Lung (tissue), 12 donors: ENCODE data around the gene DEGS1. TPM values are rescaled to one million over a fixed set of nuclear protein-coding genes. Genes with fewer than 3 reads are reported as not detected.

Source experiments
- ATAC-seq: fragments of 200-7000 bp; cut with Tn5 transposase; one replicate; pipeline ENCODE4 v1.9.1; 2020; ENCODE audit warnings: moderate number of reproducible peaks; ENCODE audit not compliant: insufficient read depth, low FRiP score
- DNase-seq, 3 donors: peaks; one replicate each; pipeline ENCODE4 v3.0.0-alpha.2; 2013 to 2017
- H3K27ac ChIP-seq, 2 donors: one replicate each; pipeline ENCODE4 v1.5.1; 2013; ENCODE audit warnings: mild to moderate bottlenecking in 2 of 2, moderate library complexity in 2 of 2, control low read depth in 1 of 2, inconsistent platforms in 1 of 2, low read depth in 1 of 2, low read length in 1 of 2
- H3K27me3 ChIP-seq, 3 donors: one replicate each; pipeline ENCODE4 v1.5.1; 2013; ENCODE audit warnings: low read length in 2 of 3; ENCODE audit not compliant: control insufficient read depth in 3 of 3, insufficient read depth in 3 of 3
- H3K36me3 ChIP-seq, 4 donors: one replicate each; pipeline ENCODE4 v1.5.1; 2013; ENCODE audit warnings: low read length in 4 of 4, mild to moderate bottlenecking in 1 of 4, moderate library complexity in 1 of 4; ENCODE audit not compliant: control insufficient read depth in 4 of 4, insufficient read depth in 4 of 4
- H3K4me1 ChIP-seq, 5 donors: one replicate each; pipeline ENCODE4 v1.5.1; 2013; ENCODE audit warnings: low read length in 5 of 5, mild to moderate bottlenecking in 2 of 5, moderate library complexity in 1 of 5; ENCODE audit not compliant: control insufficient read depth in 5 of 5, insufficient read depth in 5 of 5
- H3K4me3 ChIP-seq: one replicate; pipeline ENCODE4 v1.5.1; 2013; ENCODE audit warnings: mild to moderate bottlenecking, control low read depth, moderate library complexity
- H3K9ac ChIP-seq, 2 donors: one replicate each; pipeline ENCODE4 v1.5.1; 2013; ENCODE audit warnings: low read length in 2 of 2, control low read depth in 1 of 2; ENCODE audit not compliant: insufficient read depth in 1 of 2
- H3K9me3 ChIP-seq, 4 donors: one replicate each; pipeline ENCODE4 v1.5.1; 2013; ENCODE audit warnings: low read length in 3 of 4, mild to moderate bottlenecking in 1 of 4, moderate library complexity in 1 of 4; ENCODE audit not compliant: control insufficient read depth in 4 of 4, insufficient read depth in 3 of 4
- CTCF ChIP-seq: IDR thresholded peaks from 2 replicates; pipeline ENCODE4 v1.5.1; 2012; ENCODE audit warnings: mild to moderate bottlenecking; ENCODE audit errors: control extremely low read depth, extremely low read depth
- WGBS, 2 donors: extraction: QIAGEN DNeasy Blood & Tissue Kit; methylation state at CpG; one replicate each; pipeline ENCODE4 v1.1.7; 2013; 5-methylcytosine and 5-hydroxymethylcytosine counted together
- polyA plus RNA-seq, 2 donors: library from polyadenylated mRNA; stranded (reverse); fragments of 200-250 nt; gene quantifications; one replicate each; pipeline ENCODE4 v1.2.1, GENCODE V29; 2013
- total RNA-seq, 2 donors: library from RNA; depleted of rRNA in 1 of 2; stranded (reverse); fragments of >200 nt in 1 of 2; gene quantifications; one replicate each; pipeline ENCODE4 v1.2.1, GENCODE V29; 2014 to 2021
- donor health status: control.
- donor health status: control.
- donor health status: Bipolar disorder and iron deficiency.
- donor health status: healthy.
- donor health status: DM: yes; HTN: yes; CAD: no.

The DEGS1 gene
- total and polyA plus RNA-seq, 4 donors: 41.2 to 69.7 (median 67.2) TPM

DNA sequence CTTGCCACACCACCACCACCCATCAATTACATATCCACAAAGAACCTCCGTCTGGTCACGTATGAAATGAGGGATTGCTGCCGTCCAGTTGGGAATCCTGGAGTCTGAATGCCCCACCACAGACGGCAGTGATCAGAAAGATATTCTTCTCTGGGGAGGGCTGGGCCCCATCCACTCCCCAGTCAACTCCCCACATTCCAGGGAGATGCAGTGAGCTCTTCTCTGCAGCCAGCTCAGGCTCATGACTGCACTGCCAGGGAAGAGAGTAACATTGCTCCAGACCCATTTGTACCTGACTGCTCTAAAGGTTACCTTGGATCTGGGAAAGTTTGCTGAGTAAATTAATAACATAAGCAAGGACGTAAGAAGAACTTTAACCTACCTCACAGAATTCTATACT is 18.3 kb downstream of the DEGS1 start:
- TF ChIP-seq CTCF: no peak
- Histone ChIP-seq H3K9me3 (peaks cover 0 to 2% (median 0%) of the 10 kb centered on the region in 4 donors), H3K27me3 (no peaks in the 10 kb centered on the region), H3K4me1 (peaks cover 3 to 24% (median 6%) of the 10 kb centered on the region in 5 donors), H3K9ac (no peak overlapping the region), H3K36me3 (no peaks in the 10 kb centered on the region), H3K4me3 (no peak overlapping the region), H3K27ac (no peak overlapping the region)
- WGBS, 2 donors: 90 to 99% methylated on average over 5 of the region's 5 CpGs
- no peak for ATAC-seq
- no peak for DNase-seq

GRCh38 chr1:224201853-224202252 is 18.8 kb downstream of the DEGS1 start:
- DNase-seq (no peak), ATAC-seq (no peak)
- H3K9ac ChIP-seq: no peak overlapping the region
- H3K4me1 ChIP-seq: peaks cover 2 to 24% (median 6%) of the 10 kb centered on the region in 5 donors
- TF ChIP-seq CTCF: no peak
- H3K27ac ChIP-seq: no peak overlapping the region
- peaks cover 0 to 2% (median 0%) of the 10 kb centered on the region in 4 donors for H3K9me3 ChIP-seq
- no peaks in the 10 kb centered on the region for H3K27me3 ChIP-seq
- 96 to 97% methylated on average over 4 of the region's 4 CpGs for WGBS, 2 donors
- no peaks in the 10 kb centered on the region for H3K36me3 ChIP-seq
- H3K4me3 ChIP-seq: no peak overlapping the region

- no peak for TF ChIP-seq CTCF
- no peaks in the 10 kb centered on the region for H3K27me3 ChIP-seq
- H3K4me1 ChIP-seq: peaks cover 0 to 24% (median 6%) of the 10 kb centered on the region in 5 donors
- no peaks in the 10 kb centered on the region for H3K36me3 ChIP-seq
- ATAC-seq: no peak
- H3K27ac ChIP-seq: no peak overlapping the region
- peaks cover 0 to 2% (median 0%) of the 10 kb centered on the region in 4 donors for H3K9me3 ChIP-seq
- WGBS, 2 donors: 58 to 70% methylated on average over 8 of the region's 8 CpGs
- DNase-seq: peak in 2 of 3 donors; percentile 21 to 40
- no peak overlapping the region for H3K4me3 ChIP-seq
- no peak overlapping the region for H3K9ac ChIP-seq
Observed at GRCh38 chr1:224203243-224204016, 20.4 kb downstream of the DEGS1 start.
